GM23338 (cell line): ENCODE data around the gene ELOVL6. TPM values are rescaled to one million over a fixed set of nuclear protein-coding genes. Genes with fewer than 3 reads are reported as not detected.
A peak's percentile ranks its signal among the peaks of the same experiment; 100 is the strongest.

Source experiments
- ATAC-seq: fragments of 200-7000 bp; cut with Tn5 transposase; 3 replicates; pipeline ENCODE4 v1.9.1; 2020
- DNase-seq: peaks from one replicate; pipeline ENCODE4 v3.0.0-alpha.2; 2015; ENCODE audit warnings: low spot score
- H2AFZ ChIP-seq: fragments of 200-600 bp; sonication (generic); 2 replicates; pipeline ENCODE4 v1.8.0; 2016; ENCODE audit warnings: antibody characterized with exemption, mild to moderate bottlenecking, moderate library complexity
- H3F3A ChIP-seq: fragments of 200-600 bp; sonication (generic); replicated peaks from 2 replicates; pipeline ENCODE4 v1.8.0; 2017; ENCODE audit warnings: antibody characterized with exemption, mixed run types, low read depth
- H3K27ac ChIP-seq: fragments of 200-600 bp; sonication (generic); 2 replicates; pipeline ENCODE4 v1.6.1; 2016; ENCODE audit warnings: low read depth
- H3K27me3 ChIP-seq: fragments of 200-600 bp; sonication (generic); 2 replicates; pipeline ENCODE4 v1.8.0; 2016; ENCODE audit warnings: mild to moderate bottlenecking, mixed run types, moderate library complexity; ENCODE audit not compliant: insufficient read depth
- H3K36me3 ChIP-seq: fragments of 200-600 bp; sonication (generic); 2 replicates; pipeline ENCODE4 v1.8.0; 2016; ENCODE audit warnings: mild to moderate bottlenecking; ENCODE audit not compliant: insufficient read depth
- H3K4me1 ChIP-seq: fragments of 200-600 bp; sonication (generic); 2 replicates; pipeline ENCODE4 v1.8.0; 2016; ENCODE audit warnings: mild to moderate bottlenecking, moderate library complexity; ENCODE audit not compliant: insufficient read depth
- H3K4me2 ChIP-seq: fragments of 200-600 bp; sonication (generic); 2 replicates; pipeline ENCODE4 v1.7.1; 2017; ENCODE audit warnings: mixed run types
- H3K4me3 ChIP-seq: fragments of 200-600 bp; sonication (generic); 2 replicates; pipeline ENCODE4 v1.6.1; 2016; ENCODE audit warnings: mixed run types
- H3K79me2 ChIP-seq: fragments of 200-600 bp; sonication (generic); replicated peaks from 2 replicates; pipeline ENCODE4 v1.8.0; 2017; ENCODE audit warnings: mild to moderate bottlenecking; ENCODE audit not compliant: insufficient read depth
- H3K9me2 ChIP-seq: fragments of 200-600 bp; sonication (generic); 2 replicates; pipeline ENCODE4 v1.8.0; 2017; ENCODE audit not compliant: insufficient read depth
- H4K20me1 ChIP-seq: fragments of 200-600 bp; sonication (generic); replicated peaks from 2 replicates; pipeline ENCODE4 v1.8.0; 2017; ENCODE audit warnings: mild to moderate bottlenecking; ENCODE audit not compliant: insufficient read depth
- H3K27ac Mint-ChIP-seq: 2 replicates; pipeline ENCODE4 v1.8.0; 2020; ENCODE audit warnings: inconsistent platforms, mild to moderate bottlenecking, moderate library complexity, mixed read lengths
- H3K27me3 Mint-ChIP-seq: 3 replicates; pipeline ENCODE4 v1.8.0; 2022; ENCODE audit warnings: low read depth, mild to moderate bottlenecking, moderate library complexity, mixed read lengths, inconsistent platforms; ENCODE audit not compliant: insufficient read depth, poor library complexity
- H3K36me3 Mint-ChIP-seq: 3 replicates; pipeline ENCODE4 v1.8.0; 2021; ENCODE audit warnings: low read depth, mild to moderate bottlenecking, inconsistent platforms, moderate library complexity, mixed read lengths
- H3K4me1 Mint-ChIP-seq: 3 replicates; pipeline ENCODE4 v1.8.0; 2020; ENCODE audit warnings: mild to moderate bottlenecking, inconsistent platforms, mixed read lengths
- H3K4me3 Mint-ChIP-seq: 3 replicates; pipeline ENCODE4 v1.8.0; 2021; ENCODE audit warnings: moderate library complexity, mild to moderate bottlenecking, inconsistent platforms, mixed read lengths
- H3K9me3 Mint-ChIP-seq: 3 replicates; pipeline ENCODE4 v1.8.0; 2020; ENCODE audit warnings: moderate library complexity, mild to moderate bottlenecking, inconsistent platforms, mixed read lengths
- CREB1 ChIP-seq: fragments of 250-450 bp; sonication (Bioruptor Pico); IDR thresholded peaks from 2 replicates; pipeline ENCODE4 v1.5.0; 2020; ENCODE audit warnings: low read depth, mild to moderate bottlenecking, moderate library complexity
- EZH2 ChIP-seq: fragments of 200-600 bp; sonication (generic); IDR thresholded peaks from one replicate; pipeline ENCODE4 v1.8.0; 2017; ENCODE audit warnings: antibody characterized with exemption, mild to moderate bottlenecking, low read depth; ENCODE audit not compliant: unreplicated experiment
- EZH2phosphoT487 ChIP-seq: fragments of 200-600 bp; sonication (generic); IDR thresholded peaks from one replicate; pipeline ENCODE4 v1.8.1; 2018; ENCODE audit warnings: antibody characterized with exemption; ENCODE audit not compliant: unreplicated experiment
- JUNB ChIP-seq: IDR thresholded peaks from one replicate; pipeline ENCODE4 v1.6.1; 2016; ENCODE audit warnings: antibody characterized with exemption; ENCODE audit not compliant: unreplicated experiment
- NANOG ChIP-seq: IDR thresholded peaks from 2 replicates; pipeline ENCODE4 v1.6.1; 2016; ENCODE audit warnings: antibody characterized with exemption, borderline replicate concordance
- POLR2AphosphoS5 ChIP-seq: IDR thresholded peaks from 2 replicates; pipeline ENCODE4 v1.6.1; 2016; ENCODE audit warnings: antibody characterized with exemption, low read depth
- STAT1 ChIP-seq: IDR thresholded peaks from one replicate; pipeline ENCODE4 v1.6.1; 2016; ENCODE audit warnings: antibody characterized with exemption; ENCODE audit not compliant: unreplicated experiment
- ZNF114 ChIP-seq: fragments of 250-450 bp; sonication (Bioruptor Pico); IDR thresholded peaks from 2 replicates; pipeline ENCODE4 v1.5.0; 2020; ENCODE audit warnings: mild to moderate bottlenecking, moderate library complexity
- ZNF331 ChIP-seq: fragments of 250-450 bp; sonication (Bioruptor Pico); IDR thresholded peaks from 2 replicates; pipeline ENCODE4 v1.5.0; 2020; ENCODE audit warnings: low read depth, mild to moderate bottlenecking, moderate library complexity
- polyA plus RNA-seq: library from polyadenylated mRNA; unstranded; fragments of >200 nt; fragmentation: Nextera tagmentation; extraction: Ambion mirVana; gene quantifications from 2 replicates; pipeline ENCODE4 v1.2.1, GENCODE V29; 2016
- total RNA-seq: library from RNA; depleted of rRNA; stranded (reverse); fragments of >200 nt; shearing (Covaris generic); gene quantifications from 2 replicates; pipeline ENCODE4 v1.2.3, GENCODE V29; 2014
- TF ChIP-seq, protein P1 (sequence below): IDR thresholded peaks from one replicate; pipeline ENCODE4 v1.6.1; 2018; ENCODE audit warnings: antibody characterized with exemption; ENCODE audit not compliant: unreplicated experiment
- TF ChIP-seq, protein P2 (sequence below), 2 experiments: fragments of 200-600 bp in 1 of 2; sonication (generic) in 1 of 2; conservative IDR thresholded peaks; 2 replicates each; pipeline versions ENCODE4 v1.5.1 to v1.6.1; 2016 to 2017; ENCODE audit warnings: antibody characterized with exemption in 2 of 2, low read depth in 2 of 2, mild to moderate bottlenecking in 2 of 2, moderate library complexity in 1 of 2
- TF ChIP-seq, protein P3 (sequence below): fragments of 250-450 bp; sonication (Bioruptor Pico); IDR thresholded peaks from 2 replicates; pipeline ENCODE4 v1.5.0; 2020; ENCODE audit warnings: mild to moderate bottlenecking, moderate library complexity
- TF ChIP-seq, protein P4 (sequence below): IDR thresholded peaks from 2 replicates; pipeline ENCODE4 v1.6.1; 2016; ENCODE audit warnings: antibody characterized with exemption

ELOVL6 gene
- total and polyA plus RNA-seq, 2 experiments from 2014 or later, result 82.7 to 89.5 TPM

DNA sequence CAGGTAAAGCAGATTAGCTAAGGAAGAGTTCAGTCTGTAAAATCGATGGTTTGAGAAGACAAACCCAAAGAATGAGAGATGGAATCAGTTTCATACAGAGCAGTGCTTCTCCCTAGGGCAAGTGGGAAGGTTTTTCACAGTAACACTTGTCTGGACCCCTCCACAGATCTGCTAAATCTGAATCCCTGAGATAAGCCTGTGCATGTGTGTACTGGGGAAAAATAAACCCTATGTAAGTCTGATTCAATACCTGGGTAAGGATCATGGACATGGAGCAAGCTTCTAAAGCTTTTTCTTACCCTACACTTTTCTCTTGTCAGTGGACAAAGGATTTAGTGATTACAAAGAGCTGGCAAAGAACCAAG lies 13.6 kb downstream of the ELOVL6 start:
- no peak overlapping the region for H2AFZ ChIP-seq
- peak overlapping the region; percentile 55 for H3K27ac Mint-ChIP-seq
- no peak overlapping the region for H3K4me3 ChIP-seq
- DNase-seq (no peak), ATAC-seq (no peak)
- H3K4me1 Mint-ChIP-seq, result peaks cover 36% of the 10 kb centered on the region
- H3K4me2 ChIP-seq, result peak overlapping the region; percentile 66
- H3K4me1 ChIP-seq, result peaks cover 20% of the 10 kb centered on the region
- peaks cover 7% of the 10 kb centered on the region; the same call in 1 of the 2 replicates for H3F3A ChIP-seq
- H3K79me2 ChIP-seq, result peaks cover 96% of the 10 kb centered on the region
- H3K4me3 Mint-ChIP-seq, result peak overlapping the region; percentile 9; the same call in 1 of the 3 replicates
- TF ChIP-seq EZH2phosphoT487 (no peak), POLR2AphosphoS5 (no peak), ZNF114 (CRISPR knock-in tag) (no peak), STAT1 (no peak), JUNB (no peak), EZH2 (no peak), ZNF331 (CRISPR knock-in tag) (no peak), CREB1 (CRISPR knock-in tag) (no peak), NANOG (no peak)
- TF ChIP-seq, protein P1, sequence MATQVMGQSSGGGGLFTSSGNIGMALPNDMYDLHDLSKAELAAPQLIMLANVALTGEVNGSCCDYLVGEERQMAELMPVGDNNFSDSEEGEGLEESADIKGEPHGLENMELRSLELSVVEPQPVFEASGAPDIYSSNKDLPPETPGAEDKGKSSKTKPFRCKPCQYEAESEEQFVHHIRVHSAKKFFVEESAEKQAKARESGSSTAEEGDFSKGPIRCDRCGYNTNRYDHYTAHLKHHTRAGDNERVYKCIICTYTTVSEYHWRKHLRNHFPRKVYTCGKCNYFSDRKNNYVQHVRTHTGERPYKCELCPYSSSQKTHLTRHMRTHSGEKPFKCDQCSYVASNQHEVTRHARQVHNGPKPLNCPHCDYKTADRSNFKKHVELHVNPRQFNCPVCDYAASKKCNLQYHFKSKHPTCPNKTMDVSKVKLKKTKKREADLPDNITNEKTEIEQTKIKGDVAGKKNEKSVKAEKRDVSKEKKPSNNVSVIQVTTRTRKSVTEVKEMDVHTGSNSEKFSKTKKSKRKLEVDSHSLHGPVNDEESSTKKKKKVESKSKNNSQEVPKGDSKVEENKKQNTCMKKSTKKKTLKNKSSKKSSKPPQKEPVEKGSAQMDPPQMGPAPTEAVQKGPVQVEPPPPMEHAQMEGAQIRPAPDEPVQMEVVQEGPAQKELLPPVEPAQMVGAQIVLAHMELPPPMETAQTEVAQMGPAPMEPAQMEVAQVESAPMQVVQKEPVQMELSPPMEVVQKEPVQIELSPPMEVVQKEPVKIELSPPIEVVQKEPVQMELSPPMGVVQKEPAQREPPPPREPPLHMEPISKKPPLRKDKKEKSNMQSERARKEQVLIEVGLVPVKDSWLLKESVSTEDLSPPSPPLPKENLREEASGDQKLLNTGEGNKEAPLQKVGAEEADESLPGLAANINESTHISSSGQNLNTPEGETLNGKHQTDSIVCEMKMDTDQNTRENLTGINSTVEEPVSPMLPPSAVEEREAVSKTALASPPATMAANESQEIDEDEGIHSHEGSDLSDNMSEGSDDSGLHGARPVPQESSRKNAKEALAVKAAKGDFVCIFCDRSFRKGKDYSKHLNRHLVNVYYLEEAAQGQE, result no peak
- TF ChIP-seq, protein P2, sequence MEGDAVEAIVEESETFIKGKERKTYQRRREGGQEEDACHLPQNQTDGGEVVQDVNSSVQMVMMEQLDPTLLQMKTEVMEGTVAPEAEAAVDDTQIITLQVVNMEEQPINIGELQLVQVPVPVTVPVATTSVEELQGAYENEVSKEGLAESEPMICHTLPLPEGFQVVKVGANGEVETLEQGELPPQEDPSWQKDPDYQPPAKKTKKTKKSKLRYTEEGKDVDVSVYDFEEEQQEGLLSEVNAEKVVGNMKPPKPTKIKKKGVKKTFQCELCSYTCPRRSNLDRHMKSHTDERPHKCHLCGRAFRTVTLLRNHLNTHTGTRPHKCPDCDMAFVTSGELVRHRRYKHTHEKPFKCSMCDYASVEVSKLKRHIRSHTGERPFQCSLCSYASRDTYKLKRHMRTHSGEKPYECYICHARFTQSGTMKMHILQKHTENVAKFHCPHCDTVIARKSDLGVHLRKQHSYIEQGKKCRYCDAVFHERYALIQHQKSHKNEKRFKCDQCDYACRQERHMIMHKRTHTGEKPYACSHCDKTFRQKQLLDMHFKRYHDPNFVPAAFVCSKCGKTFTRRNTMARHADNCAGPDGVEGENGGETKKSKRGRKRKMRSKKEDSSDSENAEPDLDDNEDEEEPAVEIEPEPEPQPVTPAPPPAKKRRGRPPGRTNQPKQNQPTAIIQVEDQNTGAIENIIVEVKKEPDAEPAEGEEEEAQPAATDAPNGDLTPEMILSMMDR (conservative IDR thresholded peaks at IDR 0.05; ENCODE audit: low read depth in 2 of 2), result no peak
- TF ChIP-seq, protein P3, sequence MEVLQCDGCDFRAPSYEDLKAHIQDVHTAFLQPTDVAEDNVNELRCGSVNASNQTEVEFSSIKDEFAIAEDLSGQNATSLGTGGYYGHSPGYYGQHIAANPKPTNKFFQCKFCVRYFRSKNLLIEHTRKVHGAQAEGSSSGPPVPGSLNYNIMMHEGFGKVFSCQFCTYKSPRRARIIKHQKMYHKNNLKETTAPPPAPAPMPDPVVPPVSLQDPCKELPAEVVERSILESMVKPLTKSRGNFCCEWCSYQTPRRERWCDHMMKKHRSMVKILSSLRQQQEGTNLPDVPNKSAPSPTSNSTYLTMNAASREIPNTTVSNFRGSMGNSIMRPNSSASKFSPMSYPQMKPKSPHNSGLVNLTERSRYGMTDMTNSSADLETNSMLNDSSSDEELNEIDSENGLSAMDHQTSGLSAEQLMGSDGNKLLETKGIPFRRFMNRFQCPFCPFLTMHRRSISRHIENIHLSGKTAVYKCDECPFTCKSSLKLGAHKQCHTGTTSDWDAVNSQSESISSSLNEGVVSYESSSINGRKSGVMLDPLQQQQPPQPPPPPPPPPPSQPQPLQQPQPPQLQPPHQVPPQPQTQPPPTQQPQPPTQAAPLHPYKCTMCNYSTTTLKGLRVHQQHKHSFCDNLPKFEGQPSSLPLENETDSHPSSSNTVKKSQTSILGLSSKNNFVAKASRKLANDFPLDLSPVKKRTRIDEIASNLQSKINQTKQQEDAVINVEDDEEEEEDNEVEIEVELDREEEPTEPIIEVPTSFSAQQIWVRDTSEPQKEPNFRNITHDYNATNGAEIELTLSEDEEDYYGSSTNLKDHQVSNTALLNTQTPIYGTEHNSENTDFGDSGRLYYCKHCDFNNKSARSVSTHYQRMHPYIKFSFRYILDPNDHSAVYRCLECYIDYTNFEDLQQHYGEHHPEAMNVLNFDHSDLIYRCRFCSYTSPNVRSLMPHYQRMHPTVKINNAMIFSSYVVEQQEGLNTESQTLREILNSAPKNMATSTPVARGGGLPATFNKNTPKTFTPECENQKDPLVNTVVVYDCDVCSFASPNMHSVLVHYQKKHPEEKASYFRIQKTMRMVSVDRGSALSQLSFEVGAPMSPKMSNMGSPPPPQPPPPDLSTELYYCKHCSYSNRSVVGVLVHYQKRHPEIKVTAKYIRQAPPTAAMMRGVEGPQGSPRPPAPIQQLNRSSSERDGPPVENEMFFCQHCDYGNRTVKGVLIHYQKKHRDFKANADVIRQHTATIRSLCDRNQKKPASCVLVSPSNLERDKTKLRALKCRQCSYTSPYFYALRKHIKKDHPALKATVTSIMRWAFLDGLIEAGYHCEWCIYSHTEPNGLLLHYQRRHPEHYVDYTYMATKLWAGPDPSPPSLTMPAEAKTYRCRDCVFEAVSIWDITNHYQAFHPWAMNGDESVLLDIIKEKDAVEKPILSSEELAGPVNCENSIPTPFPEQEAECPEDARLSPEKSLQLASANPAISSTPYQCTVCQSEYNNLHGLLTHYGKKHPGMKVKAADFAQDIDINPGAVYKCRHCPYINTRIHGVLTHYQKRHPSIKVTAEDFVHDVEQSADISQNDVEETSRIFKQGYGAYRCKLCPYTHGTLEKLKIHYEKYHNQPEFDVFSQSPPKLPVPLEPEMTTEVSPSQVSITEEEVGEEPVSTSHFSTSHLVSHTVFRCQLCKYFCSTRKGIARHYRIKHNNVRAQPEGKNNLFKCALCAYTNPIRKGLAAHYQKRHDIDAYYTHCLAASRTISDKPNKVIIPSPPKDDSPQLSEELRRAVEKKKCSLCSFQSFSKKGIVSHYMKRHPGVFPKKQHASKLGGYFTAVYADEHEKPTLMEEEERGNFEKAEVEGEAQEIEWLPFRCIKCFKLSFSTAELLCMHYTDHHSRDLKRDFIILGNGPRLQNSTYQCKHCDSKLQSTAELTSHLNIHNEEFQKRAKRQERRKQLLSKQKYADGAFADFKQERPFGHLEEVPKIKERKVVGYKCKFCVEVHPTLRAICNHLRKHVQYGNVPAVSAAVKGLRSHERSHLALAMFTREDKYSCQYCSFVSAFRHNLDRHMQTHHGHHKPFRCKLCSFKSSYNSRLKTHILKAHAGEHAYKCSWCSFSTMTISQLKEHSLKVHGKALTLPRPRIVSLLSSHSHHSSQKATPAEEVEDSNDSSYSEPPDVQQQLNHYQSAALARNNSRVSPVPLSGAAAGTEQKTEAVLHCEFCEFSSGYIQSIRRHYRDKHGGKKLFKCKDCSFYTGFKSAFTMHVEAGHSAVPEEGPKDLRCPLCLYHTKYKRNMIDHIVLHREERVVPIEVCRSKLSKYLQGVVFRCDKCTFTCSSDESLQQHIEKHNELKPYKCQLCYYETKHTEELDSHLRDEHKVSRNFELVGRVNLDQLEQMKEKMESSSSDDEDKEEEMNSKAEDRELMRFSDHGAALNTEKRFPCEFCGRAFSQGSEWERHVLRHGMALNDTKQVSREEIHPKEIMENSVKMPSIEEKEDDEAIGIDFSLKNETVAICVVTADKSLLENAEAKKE (CRISPR knock-in tag), result no peak
- TF ChIP-seq, protein P4, sequence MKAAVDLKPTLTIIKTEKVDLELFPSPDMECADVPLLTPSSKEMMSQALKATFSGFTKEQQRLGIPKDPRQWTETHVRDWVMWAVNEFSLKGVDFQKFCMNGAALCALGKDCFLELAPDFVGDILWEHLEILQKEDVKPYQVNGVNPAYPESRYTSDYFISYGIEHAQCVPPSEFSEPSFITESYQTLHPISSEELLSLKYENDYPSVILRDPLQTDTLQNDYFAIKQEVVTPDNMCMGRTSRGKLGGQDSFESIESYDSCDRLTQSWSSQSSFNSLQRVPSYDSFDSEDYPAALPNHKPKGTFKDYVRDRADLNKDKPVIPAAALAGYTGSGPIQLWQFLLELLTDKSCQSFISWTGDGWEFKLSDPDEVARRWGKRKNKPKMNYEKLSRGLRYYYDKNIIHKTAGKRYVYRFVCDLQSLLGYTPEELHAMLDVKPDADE, result no peak
- no peaks in the 10 kb centered on the region for H3K9me2 ChIP-seq
- peaks cover 35% of the 10 kb centered on the region for H4K20me1 ChIP-seq
- H3K9me3 Mint-ChIP-seq, result no peaks in the 10 kb centered on the region
- peaks cover 37% of the 10 kb centered on the region for H3K36me3 Mint-ChIP-seq
- H3K36me3 ChIP-seq, result peaks cover 5% of the 10 kb centered on the region
- H3K27me3 Mint-ChIP-seq, result peaks cover 4% of the 10 kb centered on the region
- peak overlapping the region; percentile 11 for H3K27ac ChIP-seq
- H3K27me3 ChIP-seq, result no peaks in the 10 kb centered on the region
